Duodenal mucosa (tissue), 2 donors: Measurements from ENCODE around the gene PRKCH.

ENCODE experiments used
- H3K27ac ChIP-seq: one replicate; pipeline ENCODE4 v1.7.0; 2013; ENCODE audit warnings: low read depth, low read length
- H3K27me3 ChIP-seq, 2 donors: one replicate each; pipeline ENCODE4 v1.7.0; 2013; ENCODE audit warnings: low read length in 2 of 2, control low read depth in 1 of 2; ENCODE audit not compliant: insufficient read depth in 2 of 2, control insufficient read depth in 1 of 2
- H3K36me3 ChIP-seq, 2 donors: one replicate each; pipeline ENCODE4 v1.7.0; 2013; ENCODE audit warnings: low read length in 2 of 2, control low read depth in 1 of 2; ENCODE audit not compliant: insufficient read depth in 2 of 2, control insufficient read depth in 1 of 2
- H3K4me1 ChIP-seq, 2 donors: one replicate each; pipeline ENCODE4 v1.7.0; 2013; ENCODE audit warnings: low read length in 2 of 2, control low read depth in 1 of 2; ENCODE audit not compliant: insufficient read depth in 2 of 2, control insufficient read depth in 1 of 2
- H3K4me3 ChIP-seq, 2 donors: one replicate each; pipeline ENCODE4 v1.7.0; 2013; ENCODE audit warnings: low read length in 2 of 2, low read depth in 1 of 2
- H3K9ac ChIP-seq, 2 donors: one replicate each; pipeline ENCODE4 v1.7.0; 2013; ENCODE audit warnings: low read length in 2 of 2, low read depth in 1 of 2
- H3K9me3 ChIP-seq, 2 donors: one replicate each; pipeline ENCODE4 v1.7.0; 2013; ENCODE audit warnings: low read length in 2 of 2, control low read depth in 1 of 2; ENCODE audit not compliant: control insufficient read depth in 1 of 2

Gene PRKCH

DNA sequence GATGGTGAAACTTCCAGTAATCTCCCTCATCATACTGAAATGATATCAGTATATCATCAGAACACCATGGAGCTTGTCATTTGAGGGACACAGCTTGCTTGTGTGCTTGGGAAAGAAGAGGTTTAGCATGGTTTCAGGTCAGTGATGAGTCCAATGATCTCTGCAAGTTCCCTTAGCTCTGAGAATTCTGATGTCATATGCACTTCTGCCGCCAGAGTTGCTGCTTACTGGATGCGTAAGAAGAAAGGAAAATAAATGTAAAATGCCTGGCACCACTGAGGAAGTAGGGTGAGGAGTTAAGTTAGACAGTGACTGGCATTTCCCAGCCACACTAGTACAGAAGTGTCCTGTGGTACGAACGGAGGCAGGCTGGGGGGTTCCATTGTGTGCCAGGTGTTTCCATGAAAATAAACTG is 22.6 kb downstream of the PRKCH start:
- H3K4me1 ChIP-seq: peaks cover 5 to 16% of the 10 kb centered on the region in 2 donors
- H3K9me3 ChIP-seq: no peaks in the 10 kb centered on the region
- H3K27me3 ChIP-seq: no peaks in the 10 kb centered on the region
- no peak overlapping the region for H3K4me3 ChIP-seq
- H3K27ac ChIP-seq: no peak overlapping the region
- H3K9ac ChIP-seq: no peak overlapping the region
- H3K36me3 ChIP-seq: no peaks in the 10 kb centered on the region

GRCh38 chr14:61344437-61345150 is 23.2 kb downstream of the PRKCH start:
- H3K27ac ChIP-seq: peak overlapping the region; percentile 33
- peaks cover 5 to 16% of the 10 kb centered on the region in 2 donors for H3K4me1 ChIP-seq

GRCh38 chr14:61345151-61345482 is 23.7 kb downstream of the PRKCH start:
- no peak overlapping the region for H3K4me3 ChIP-seq
- no peaks in the 10 kb centered on the region for H3K27me3 ChIP-seq
- no peaks in the 10 kb centered on the region for H3K36me3 ChIP-seq
- H3K4me1 ChIP-seq: peaks cover 5 to 16% of the 10 kb centered on the region in 2 donors
- H3K9me3 ChIP-seq: no peaks in the 10 kb centered on the region
- H3K9ac ChIP-seq: no peak overlapping the region
- no peak overlapping the region for H3K27ac ChIP-seq

More at GRCh38 chr14:61344437-61345150, 23.2 kb downstream of the PRKCH start:
- Histone ChIP-seq H3K4me3 (no peak overlapping the region), H3K9ac (no peak overlapping the region), H3K27me3 (no peaks in the 10 kb centered on the region), H3K36me3 (no peaks in the 10 kb centered on the region), H3K9me3 (no peaks in the 10 kb centered on the region)

DNA sequence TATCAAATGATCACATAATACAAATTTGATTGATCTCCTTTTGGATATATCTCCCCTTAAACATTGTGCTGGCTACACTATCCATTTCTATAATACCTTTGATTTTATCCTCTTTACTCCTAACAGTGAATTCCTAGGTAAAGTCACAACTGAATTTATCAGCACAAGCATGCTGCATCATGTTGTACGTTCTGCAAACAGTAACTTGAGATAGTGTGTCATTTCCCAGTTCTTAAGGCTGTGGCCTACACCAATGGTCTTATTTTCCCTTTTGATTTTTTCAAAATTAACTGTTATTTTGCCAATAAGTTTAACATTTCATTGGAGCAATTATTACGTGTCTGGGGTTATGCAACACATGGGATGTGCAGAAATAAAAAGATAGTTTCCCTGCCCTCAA is 24.8 kb downstream of the PRKCH start:
- H3K4me1 ChIP-seq: peaks cover 5 to 16% of the 10 kb centered on the region in 2 donors
- no peak overlapping the region for H3K9ac ChIP-seq
- H3K27ac ChIP-seq: no peak overlapping the region
- H3K4me3 ChIP-seq: no peak overlapping the region
- no peaks in the 10 kb centered on the region for H3K36me3 ChIP-seq
- H3K9me3 ChIP-seq: no peaks in the 10 kb centered on the region
- no peaks in the 10 kb centered on the region for H3K27me3 ChIP-seq

GRCh38 chr14:61346793-61347192 is 25.4 kb downstream of the PRKCH start:
- no peaks in the 10 kb centered on the region for H3K9me3 ChIP-seq
- H3K4me3 ChIP-seq: no peak overlapping the region
- peaks cover 5 to 12% of the 10 kb centered on the region in 2 donors for H3K4me1 ChIP-seq
- H3K9ac ChIP-seq: no peak overlapping the region
- no peaks in the 10 kb centered on the region for H3K36me3 ChIP-seq
- no peaks in the 10 kb centered on the region for H3K27me3 ChIP-seq
- H3K27ac ChIP-seq: no peak overlapping the region

DNA sequence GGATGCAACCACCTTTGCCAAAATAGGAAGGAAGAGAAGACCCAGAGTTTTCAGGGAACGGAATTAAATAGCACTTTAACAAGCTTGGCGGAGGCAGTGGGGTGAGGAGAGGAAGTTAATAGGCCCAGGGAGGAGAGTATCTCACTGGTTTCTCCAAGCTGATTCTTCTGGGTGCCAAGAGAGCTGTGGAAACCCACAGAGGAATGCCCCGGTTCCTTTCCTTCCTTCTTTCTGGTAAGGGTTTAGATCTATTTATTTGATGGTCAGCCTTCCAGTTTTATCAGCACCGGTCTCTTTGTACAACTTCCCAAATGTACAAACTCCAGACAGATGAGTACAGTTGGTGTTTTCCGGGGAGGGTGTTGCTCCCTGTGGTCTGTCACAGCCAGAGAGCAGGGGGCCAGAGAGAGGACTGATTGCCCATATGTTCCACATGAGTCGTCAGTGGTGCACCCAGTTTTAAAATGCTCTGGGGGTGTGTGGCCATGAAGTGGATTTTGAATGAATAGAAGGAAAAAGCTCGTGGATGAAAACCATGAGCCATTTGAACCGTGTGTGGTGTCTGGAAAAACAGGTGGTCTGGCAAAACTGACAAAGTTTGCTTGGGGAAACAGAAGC is 26.6 kb downstream of the PRKCH start:
- Histone ChIP-seq H3K4me3 (no peak overlapping the region), H3K9me3 (no peaks in the 10 kb centered on the region), H3K4me1 (peaks cover 5 to 12% of the 10 kb centered on the region in 2 donors), H3K36me3 (no peaks in the 10 kb centered on the region), H3K27me3 (no peaks in the 10 kb centered on the region), H3K27ac (no peak overlapping the region), H3K9ac (no peak overlapping the region)

DNA sequence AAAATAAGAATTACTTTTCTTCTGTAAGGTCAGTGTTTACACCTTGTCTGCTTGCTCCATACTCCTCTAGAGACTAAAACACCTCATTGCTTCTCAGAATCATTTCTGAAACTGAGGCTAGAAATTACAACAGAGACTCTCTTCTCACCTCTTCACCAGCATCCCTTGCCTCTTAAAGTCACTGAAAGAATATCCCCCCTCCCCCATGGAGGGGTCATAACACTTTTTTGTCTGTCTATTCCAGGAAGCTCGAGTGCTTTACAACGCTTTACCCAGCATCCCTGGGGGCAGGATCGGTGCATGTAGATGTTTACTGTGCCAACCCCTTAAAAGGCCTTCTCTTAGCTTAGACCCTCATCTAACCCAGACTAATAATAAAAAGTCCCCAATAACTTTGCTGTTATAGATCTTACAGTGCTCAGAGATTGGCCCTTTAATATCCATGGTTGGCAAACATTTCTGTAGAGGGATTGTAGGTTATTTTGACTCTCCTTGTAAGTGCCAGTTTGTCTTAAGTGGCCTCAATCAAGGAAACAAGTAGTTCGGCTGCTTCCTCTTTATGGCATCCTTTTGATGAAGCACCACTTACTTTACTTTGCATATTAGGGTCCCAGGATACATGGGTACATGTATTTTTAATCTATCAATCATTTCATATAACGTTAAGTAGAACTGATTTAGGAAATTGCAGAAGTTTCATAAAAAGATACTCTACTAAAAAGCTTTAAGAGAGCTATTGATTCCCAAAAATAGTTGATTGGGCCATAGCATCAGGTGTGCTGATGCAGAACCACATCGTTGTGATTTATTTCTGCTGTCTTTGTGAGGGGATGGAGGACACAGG is 29.3 kb downstream of the PRKCH start:
- Histone ChIP-seq H3K9me3 (no peaks in the 10 kb centered on the region), H3K36me3 (no peaks in the 10 kb centered on the region), H3K4me3 (no peak overlapping the region), H3K27ac (no peak overlapping the region), H3K9ac (no peak overlapping the region), H3K27me3 (no peaks in the 10 kb centered on the region), H3K4me1 (peaks cover 5% of the 10 kb centered on the region in 2 donors)

- H3K36me3 ChIP-seq: no peaks in the 10 kb centered on the region
- no peaks in the 10 kb centered on the region for H3K27me3 ChIP-seq
- no peak overlapping the region for H3K9ac ChIP-seq
- no peak overlapping the region for H3K27ac ChIP-seq
- peaks cover 1 to 5% of the 10 kb centered on the region in 2 donors for H3K4me1 ChIP-seq
- no peak overlapping the region for H3K4me3 ChIP-seq
- H3K9me3 ChIP-seq: no peaks in the 10 kb centered on the region
Observed at GRCh38 chr14:61351477-61351876, 30.1 kb downstream of the PRKCH start.

GRCh38 chr14:61355892-61356325 is 34.5 kb downstream of the PRKCH start:
- no peaks in the 10 kb centered on the region for H3K36me3 ChIP-seq
- no peaks in the 10 kb centered on the region for H3K9me3 ChIP-seq
- H3K9ac ChIP-seq: no peak overlapping the region
- H3K27me3 ChIP-seq: no peaks in the 10 kb centered on the region
- no peak overlapping the region for H3K4me3 ChIP-seq
- peaks cover 0 to 4% of the 10 kb centered on the region in 2 donors for H3K4me1 ChIP-seq
- no peak overlapping the region for H3K27ac ChIP-seq

DNA sequence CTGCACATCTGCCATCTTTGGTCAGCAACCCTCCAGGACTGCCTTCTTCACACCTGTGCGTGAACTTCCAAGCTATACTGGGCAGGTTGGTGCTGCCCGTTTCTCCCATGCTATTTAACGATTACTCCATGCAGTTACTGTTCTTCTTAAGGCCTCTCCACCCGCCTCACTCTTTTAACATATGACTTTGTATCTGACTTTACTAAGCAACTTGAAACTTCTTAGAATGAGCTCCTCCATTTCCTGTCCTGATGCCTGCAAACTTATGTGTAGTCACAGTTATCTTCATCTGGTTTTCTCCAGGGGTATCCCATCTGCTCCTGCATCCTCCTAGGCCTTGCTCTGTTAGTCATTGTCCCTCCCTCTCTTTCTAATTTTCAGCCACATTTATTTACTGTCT is 35.7 kb downstream of the PRKCH start:
- Histone ChIP-seq H3K4me1 (peaks cover 0 to 4% of the 10 kb centered on the region in 2 donors), H3K27ac (no peak overlapping the region), H3K9me3 (no peaks in the 10 kb centered on the region), H3K27me3 (no peaks in the 10 kb centered on the region), H3K4me3 (no peak overlapping the region), H3K9ac (no peak overlapping the region), H3K36me3 (no peaks in the 10 kb centered on the region)
